HuH-7.5 (cell line): ENCODE data around the gene SCTR.
A peak's percentile ranks its signal among the peaks of the same experiment; 100 is the strongest.

Experiments
- DNase-seq: peaks from one replicate; pipeline ENCODE4 v3.0.0; 2011; ENCODE audit warnings: low spot score

Gene SCTR

GRCh38 chr2:119487434-119488244, 36.6 kb downstream of the SCTR start:
- peak; percentile 58 for DNase-seq

GRCh38 chr2:119486886-119487285, 37.4 kb downstream of the SCTR start:
- DNase-seq: no peak

- DNase-seq: no peak
Measured at GRCh38 chr2:119486196-119486827, 38.0 kb downstream of the SCTR start.

- DNase-seq: no peak
Measured at GRCh38 chr2:119485336-119486110, 38.8 kb downstream of the SCTR start.

DNA sequence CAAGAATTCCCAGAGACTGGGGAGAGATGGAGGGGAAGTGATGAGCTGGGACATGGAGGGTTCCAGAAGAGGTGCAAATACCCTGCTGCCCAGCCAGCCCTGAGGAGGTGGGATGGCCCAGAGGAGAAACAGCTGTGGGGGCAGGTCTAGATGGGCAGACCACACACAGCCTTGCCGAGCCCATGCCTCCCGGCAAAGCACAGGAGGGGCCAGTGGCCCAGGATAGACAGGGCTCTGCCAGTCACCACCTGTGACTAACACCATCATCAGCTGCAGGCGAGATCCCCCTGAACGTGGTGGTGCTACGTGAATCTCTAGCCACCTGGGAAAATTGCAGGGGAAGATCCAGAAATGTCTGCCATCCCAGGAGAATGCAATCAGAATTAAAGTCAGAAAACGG, 39.4 kb downstream of the SCTR start:
- no peak for DNase-seq

DNA sequence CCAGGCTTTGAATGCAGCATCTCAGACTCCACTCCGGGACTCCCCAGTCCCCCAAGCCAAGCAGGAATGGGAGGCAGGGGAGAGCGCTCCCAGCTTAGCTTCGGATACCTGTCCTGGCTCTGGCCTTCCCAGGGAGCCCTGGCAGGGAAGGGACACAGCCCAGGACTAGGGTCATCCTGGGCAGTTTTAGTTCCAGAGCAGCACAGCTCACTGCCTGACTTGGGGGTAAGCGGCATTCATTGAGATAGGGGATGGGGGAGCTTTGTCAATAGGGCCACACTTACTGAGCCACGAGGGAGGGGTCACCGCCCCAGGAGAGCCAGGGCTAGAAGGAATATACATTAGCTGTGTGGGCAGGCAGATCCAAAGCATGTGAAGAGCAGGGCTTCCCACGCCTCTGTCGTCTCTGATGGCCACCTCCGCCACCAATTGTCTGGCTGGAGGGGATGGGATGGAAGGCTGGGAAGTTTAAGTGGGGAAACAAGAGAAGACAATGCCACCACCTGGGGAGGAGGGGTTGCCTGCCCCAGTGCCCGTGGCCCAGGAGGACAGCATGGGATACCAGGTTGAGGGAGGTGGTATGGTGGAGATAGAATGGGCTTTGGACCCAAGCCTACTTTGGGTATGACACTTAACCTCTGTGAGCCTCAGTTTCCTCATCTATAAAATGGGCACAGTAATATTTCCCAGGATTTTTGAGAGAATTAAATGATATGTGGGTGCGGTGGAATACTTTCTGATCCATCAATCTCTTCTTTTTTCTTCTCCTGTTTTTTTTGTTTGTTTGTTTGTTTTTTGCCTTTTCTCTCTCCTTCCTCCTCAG, 40.2 kb downstream of the SCTR start:
- no peak for DNase-seq

- DNase-seq: no peak
Measured at GRCh38 chr2:119483395-119483753, 40.9 kb downstream of the SCTR start.

DNA sequence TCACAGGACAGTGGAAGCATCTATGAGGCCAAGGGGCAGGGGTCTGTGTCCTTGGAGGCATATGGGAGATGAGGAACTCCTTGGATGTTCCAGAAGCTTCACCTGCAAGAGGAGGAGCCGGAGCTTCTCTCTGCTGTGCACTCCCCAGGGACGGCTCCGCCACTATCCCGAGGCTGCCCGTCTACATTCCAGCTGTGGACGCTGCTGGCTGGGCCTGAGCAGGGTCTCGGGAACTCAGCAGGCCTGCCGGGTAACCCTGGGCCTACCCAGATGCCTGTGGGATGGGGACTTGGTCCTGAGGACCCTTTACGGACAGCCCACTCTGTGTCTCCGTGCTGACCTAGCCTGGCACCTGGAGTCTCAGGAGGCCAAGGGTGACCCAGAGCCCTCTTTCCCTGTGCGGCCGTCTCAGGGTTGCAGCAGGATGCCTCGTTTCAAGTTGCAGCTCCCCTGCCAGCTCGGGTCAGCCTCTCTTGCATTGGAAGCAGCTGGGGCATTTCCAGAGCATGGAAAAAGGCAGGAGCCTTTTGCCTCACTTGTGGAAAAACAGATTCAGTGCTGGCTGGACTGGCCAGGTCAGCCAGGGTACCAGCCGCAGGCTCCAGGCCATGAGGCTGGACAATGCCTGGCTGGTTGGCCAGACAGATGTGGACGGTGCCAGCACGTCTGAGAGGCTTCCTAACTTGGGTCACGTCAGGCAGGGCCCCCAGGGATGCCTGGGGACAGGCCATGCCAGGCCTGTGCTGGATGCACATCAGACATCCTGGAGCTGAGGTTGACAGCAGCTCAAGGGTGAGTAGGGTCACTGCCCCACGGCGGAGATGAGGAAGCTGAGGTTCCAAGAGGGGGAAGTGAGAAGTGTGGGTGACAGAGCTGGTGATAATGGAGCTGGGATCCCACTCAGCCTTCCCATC, 41.5 kb downstream of the SCTR start:
- no peak for DNase-seq

- DNase-seq: no peak
Measured at GRCh38 chr2:119481501-119482455, 42.5 kb downstream of the SCTR start.

DNA sequence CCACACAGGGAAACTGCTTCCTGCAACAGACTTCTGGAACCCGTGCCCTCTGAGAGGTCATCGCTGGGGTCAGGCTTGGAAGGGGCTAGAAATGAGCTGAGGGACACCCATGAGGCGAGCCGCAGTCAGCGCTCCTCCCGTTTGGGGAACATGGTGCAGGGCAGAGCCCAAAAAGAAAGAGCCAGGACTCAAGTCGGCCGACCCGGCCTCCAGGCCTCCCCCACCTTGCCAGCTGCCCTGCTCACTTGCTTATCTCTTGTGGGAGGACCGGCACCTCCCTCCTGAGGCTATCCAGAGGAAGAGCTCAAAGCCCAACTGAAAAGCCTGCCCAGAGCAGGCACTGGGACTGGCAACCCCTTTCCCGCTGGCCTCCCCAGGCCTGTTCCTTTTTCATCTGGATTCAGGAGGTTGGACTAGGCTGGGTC, 43.6 kb downstream of the SCTR start:
- no peak for DNase-seq

DNA sequence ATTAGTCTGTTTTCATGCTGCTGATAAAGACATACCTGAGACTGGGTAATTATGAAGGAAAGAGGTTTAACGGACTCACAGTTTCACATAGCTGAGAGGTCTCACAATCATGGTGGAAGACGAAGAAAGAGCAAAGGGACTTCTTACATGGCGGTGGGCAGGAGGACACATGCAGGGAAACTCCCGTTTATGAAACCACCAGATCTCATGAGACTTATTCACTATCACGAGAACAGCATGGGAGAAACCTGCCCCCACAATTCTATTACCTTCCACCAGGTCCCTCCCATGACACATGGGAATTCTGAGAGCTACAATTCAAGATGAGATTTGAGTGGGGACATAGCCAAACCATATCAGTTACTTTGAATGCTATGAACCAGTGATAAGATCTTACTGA, 44.1 kb downstream of the SCTR start:
- DNase-seq: no peak

GRCh38 chr2:119478978-119479295, 45.3 kb downstream of the SCTR start:
- DNase-seq: no peak

DNA sequence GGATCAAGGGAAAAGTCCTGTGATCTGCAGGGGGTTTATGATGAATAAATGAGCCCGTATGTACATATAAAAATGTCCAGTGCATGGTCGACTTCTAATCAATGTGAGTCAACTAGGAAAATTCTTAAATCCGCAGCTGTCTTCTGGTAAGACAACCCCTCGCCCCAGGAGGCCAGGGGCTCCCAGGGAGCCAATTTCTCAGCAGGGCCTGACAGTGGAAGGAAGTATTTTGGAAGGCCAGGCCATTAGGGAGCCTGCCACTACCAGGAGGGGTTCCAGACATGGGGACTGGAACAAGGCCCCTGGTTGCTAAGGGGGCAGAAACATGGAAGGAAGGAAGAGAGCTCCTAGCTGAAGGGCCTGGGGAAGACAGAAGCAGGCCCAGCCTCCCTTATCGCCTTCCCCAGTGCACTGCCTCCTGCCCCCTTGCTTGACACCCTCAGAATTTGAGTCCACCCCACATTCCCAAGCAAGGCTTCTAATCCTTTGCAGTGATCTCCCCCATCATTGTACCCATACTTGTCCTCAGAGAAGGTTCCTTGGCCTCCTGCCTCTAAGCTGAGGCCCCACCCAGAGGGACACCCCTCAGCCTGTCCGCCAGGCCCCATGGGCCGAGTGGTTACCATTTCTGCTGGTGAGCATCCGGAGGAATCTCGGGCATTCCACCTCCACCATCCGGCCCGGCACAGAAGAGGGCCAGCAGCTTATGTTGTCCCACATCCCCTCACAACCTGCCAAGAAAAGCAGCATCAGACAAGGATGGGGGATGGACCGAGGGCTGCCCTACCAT, 45.9 kb downstream of the SCTR start:
- no peak for DNase-seq

DNA sequence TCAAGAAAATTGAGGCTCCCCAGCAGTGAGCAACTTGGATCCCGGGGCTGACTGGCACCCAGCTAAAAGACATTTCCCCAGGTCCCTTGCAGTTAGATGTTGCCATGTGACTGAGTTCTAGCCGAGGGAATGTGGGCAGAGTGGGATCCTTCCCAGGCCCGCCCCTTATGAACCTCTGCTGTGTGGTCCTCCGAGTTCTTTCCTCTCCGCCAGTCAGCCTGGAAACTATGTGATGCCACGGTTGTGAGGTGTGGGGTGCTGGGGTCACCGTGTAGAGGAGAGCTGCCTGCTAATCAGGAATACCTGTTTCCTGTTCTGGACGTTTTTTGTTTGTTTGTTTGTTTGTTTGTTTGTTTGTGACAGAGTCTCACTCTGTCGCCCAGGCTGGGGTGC, 47.2 kb downstream of the SCTR start:
- no peak for DNase-seq

GRCh38 chr2:119476301-119477112, 47.8 kb downstream of the SCTR start:
- peak; percentile 77 for DNase-seq

DNA sequence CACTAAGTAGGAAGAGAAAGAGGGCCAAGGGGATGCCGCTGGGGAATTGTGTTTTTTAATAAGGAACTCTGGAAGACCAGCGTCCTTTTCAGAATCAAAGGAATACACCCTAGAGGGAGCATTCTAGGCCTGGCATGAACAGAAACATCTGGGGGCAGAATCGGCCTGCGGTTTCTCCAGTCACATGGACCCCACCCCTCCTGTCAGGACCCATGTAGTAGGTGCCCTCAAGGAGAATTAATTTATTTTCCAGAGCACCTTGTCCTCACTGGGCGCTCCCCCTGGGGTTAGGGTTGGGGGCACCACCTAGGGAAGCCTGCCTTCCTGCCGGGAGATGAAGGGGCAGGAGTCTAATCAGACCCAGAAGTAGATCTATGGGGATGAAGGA, 48.4 kb downstream of the SCTR start:
- DNase-seq: no peak

- DNase-seq: no peak
Measured at GRCh38 chr2:119475225-119475856, 48.9 kb downstream of the SCTR start.
